WI38 (cell line): ENCODE measurements around the gene LDHD.
A peak's percentile ranks its signal among the peaks of the same experiment; 100 is the strongest.

Source experiments
- H3K4me3 ChIP-seq: 2 replicates; pipeline ENCODE4 v1.5.1; 2011; ENCODE audit warnings: low read depth, mild to moderate bottlenecking, control low read depth, low read length
- CTCF ChIP-seq: IDR thresholded peaks from 2 replicates; pipeline ENCODE4 v1.5.1; 2012; ENCODE audit warnings: low read depth, mild to moderate bottlenecking, control low read depth, low read length

Gene LDHD

GRCh38 chr16:75110637-75111513 is 5.7 kb downstream of the LDHD start:
- peak; percentile 91 for TF ChIP-seq CTCF
- peak overlapping the region; percentile 33 for H3K4me3 ChIP-seq

GRCh38 chr16:75109732-75110243 is 6.8 kb downstream of the LDHD start:
- no peak for TF ChIP-seq CTCF
- H3K4me3 ChIP-seq, result no peak overlapping the region

- TF ChIP-seq CTCF, result no peak
These were observed 7.5 kb downstream of the LDHD start for GRCh38 chr16:75108792-75109731.

GRCh38 chr16:75107505-75107904 is 9.1 kb downstream of the LDHD start:
- TF ChIP-seq CTCF, result no peak
- H3K4me3 ChIP-seq, result no peak overlapping the region

More at GRCh38 chr16:75108792-75109731, 7.5 kb downstream of the LDHD start:
- H3K4me3 ChIP-seq, result no peak overlapping the region

GRCh38 chr16:75106351-75107274 is 10.0 kb downstream of the LDHD start:
- H3K4me3 ChIP-seq, result no peak overlapping the region
- no peak for TF ChIP-seq CTCF

GRCh38 chr16:75105306-75106061 is 11.1 kb downstream of the LDHD start:
- TF ChIP-seq CTCF, result no peak
- H3K4me3 ChIP-seq, result no peak overlapping the region
